ENCODE measurements around the gene TNFAIP8. TPM values are rescaled to one million over a fixed set of nuclear protein-coding genes. Genes with fewer than 3 reads are reported as not detected.
A peak's percentile ranks its signal among the peaks of the same experiment; 100 is the strongest.

The TNFAIP8 gene
- total RNA-seq, 1 experiment from 2014 or later: 7.3 TPM

DNA sequence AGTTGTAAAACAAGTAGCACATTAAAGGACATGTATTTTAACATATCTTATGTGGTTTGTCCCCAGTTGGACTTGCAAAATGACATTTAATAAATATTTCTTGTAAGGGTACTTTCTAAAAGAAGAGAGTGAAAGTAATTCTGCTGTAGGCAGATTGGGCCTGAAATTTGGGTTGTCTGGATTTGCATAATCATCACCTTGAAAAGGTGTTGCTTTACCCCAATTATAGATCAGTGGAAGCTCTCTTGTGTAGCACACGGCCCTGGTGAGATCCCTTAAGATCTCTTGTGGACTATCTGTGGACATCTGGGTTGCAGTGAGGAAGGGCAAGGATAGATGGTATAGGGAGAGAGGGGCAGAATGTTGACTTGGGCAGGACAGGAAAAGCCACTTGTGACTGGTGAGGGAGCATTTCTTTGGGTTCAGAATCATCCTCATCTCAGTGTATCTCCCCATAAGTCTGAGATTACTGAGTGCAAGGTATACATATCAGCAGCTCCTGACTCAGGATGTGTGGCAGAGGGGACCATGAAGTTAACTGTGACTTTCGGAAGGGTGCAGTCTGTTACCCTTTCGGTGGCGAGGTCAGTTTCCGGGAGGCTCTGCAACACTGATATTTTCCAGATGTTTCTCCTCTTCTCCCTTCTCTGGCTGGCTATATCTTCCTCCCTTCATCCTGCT is 2.0 kb upstream of the TNFAIP8 start:
- H3K14ac ChIP-seq (ENCODE audit: insufficient read depth, low read length): no peak overlapping the region
- H2AFZ ChIP-seq (ENCODE audit: low read length): no peak overlapping the region
- no peak overlapping the region for H3T11ph ChIP-seq (ENCODE audit: low read length)
- no peak overlapping the region for H3K27ac ChIP-seq (ENCODE audit: insufficient read length, low read depth, low read length)
- H2AK5ac ChIP-seq (ENCODE audit: insufficient read length, low read length): no peak overlapping the region
- H3K23me2 ChIP-seq (ENCODE audit: insufficient read length, low read depth, low read length, poor library complexity, severe bottlenecking): peaks cover 14% of the 10 kb centered on the region
- no peak overlapping the region for H2BK5ac ChIP-seq (ENCODE audit: insufficient read length, low read length)
- H3K27me3 ChIP-seq (ENCODE audit: insufficient read depth, low read length): no peaks in the 10 kb centered on the region
- no peak overlapping the region for H4K8ac ChIP-seq (replicated peaks; ENCODE audit: insufficient read length, low read depth, low read length)
- H3K4me1 Mint-ChIP-seq: peaks cover 60 to 62% of the 10 kb centered on the region in 2 experiments
- H3K79me1 ChIP-seq (ENCODE audit: insufficient read depth, low read depth, low read length, poor library complexity, severe bottlenecking): no peaks in the 10 kb centered on the region
- no peak overlapping the region for H4K91ac ChIP-seq (ENCODE audit: insufficient read length, low read depth, low read length)
- no peaks in the 10 kb centered on the region for H4K20me1 ChIP-seq (ENCODE audit: control insufficient read depth, insufficient read depth, insufficient read length)
- H3K27ac Mint-ChIP-seq: peak overlapping the region in 2 of 3 experiments; percentile 0 to 5; a peak in 2 of 7 replicates
- H3K27me3 Mint-ChIP-seq (ENCODE audit: low read depth): peaks cover 20% of the 10 kb centered on the region
- H2BK20ac ChIP-seq (ENCODE audit: low read depth, low read length, poor library complexity, severe bottlenecking): no peak overlapping the region
- peaks cover 12% of the 10 kb centered on the region; the same call in 1 of the 2 replicates for H3K4me1 ChIP-seq (ENCODE audit: insufficient read depth, low read length)
- no peak overlapping the region for H3K9ac ChIP-seq (ENCODE audit: extremely low read depth, insufficient read length, low read length)
- no peaks in the 10 kb centered on the region for H3K9me3 ChIP-seq (ENCODE audit: control insufficient read depth, low read depth, low read length)
- H3K56ac ChIP-seq (ENCODE audit: insufficient read length, low read depth, low read length): no peak overlapping the region
- H3K4me3 Mint-ChIP-seq: no peak overlapping the region
- no peaks in the 10 kb centered on the region for H3K36me3 Mint-ChIP-seq (ENCODE audit: insufficient read depth in 1 of 3, low read depth in 3 of 3)
- no peak overlapping the region for H2BK12ac ChIP-seq (ENCODE audit: insufficient read length, low read depth, low read length)
- no peak overlapping the region for H2BK120ac ChIP-seq (ENCODE audit: low read depth, low read length, poor library complexity, severe bottlenecking)
- H3K9me3 Mint-ChIP-seq: no peaks in the 10 kb centered on the region
- H4K5ac ChIP-seq (ENCODE audit: insufficient read length, low read depth, low read length): no peak overlapping the region
- H3K18ac ChIP-seq (ENCODE audit: insufficient read length, low read depth, low read length): no peak overlapping the region
- DNase-seq: no peak
- H2BK15ac ChIP-seq (ENCODE audit: low read depth, low read length): no peak overlapping the region
- H3K4me2 ChIP-seq (ENCODE audit: insufficient read depth, insufficient read length, low read length): no peak overlapping the region
- TF ChIP-seq, protein P1, sequence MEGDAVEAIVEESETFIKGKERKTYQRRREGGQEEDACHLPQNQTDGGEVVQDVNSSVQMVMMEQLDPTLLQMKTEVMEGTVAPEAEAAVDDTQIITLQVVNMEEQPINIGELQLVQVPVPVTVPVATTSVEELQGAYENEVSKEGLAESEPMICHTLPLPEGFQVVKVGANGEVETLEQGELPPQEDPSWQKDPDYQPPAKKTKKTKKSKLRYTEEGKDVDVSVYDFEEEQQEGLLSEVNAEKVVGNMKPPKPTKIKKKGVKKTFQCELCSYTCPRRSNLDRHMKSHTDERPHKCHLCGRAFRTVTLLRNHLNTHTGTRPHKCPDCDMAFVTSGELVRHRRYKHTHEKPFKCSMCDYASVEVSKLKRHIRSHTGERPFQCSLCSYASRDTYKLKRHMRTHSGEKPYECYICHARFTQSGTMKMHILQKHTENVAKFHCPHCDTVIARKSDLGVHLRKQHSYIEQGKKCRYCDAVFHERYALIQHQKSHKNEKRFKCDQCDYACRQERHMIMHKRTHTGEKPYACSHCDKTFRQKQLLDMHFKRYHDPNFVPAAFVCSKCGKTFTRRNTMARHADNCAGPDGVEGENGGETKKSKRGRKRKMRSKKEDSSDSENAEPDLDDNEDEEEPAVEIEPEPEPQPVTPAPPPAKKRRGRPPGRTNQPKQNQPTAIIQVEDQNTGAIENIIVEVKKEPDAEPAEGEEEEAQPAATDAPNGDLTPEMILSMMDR (conservative IDR thresholded peaks at IDR 0.05): no peak
- no peak overlapping the region for H3K23ac ChIP-seq (ENCODE audit: insufficient read length, low read depth, low read length)
- no peaks in the 10 kb centered on the region for H3K79me2 ChIP-seq (ENCODE audit: insufficient read depth, low read length)
- no CpG with 5 or more reads among the region's 5 CpGs for WGBS (ENCODE audit: extremely low coverage, insufficient read length, low lambda C conversion rate)
- no peak overlapping the region for H3K4ac ChIP-seq (ENCODE audit: low read depth, low read length)

Measured in H9 (cell line).